IMR-90 (cell line): ENCODE data around the gene CALN1. TPM values are rescaled to one million over a fixed set of nuclear protein-coding genes. Genes with fewer than 3 reads are reported as not detected.

Experiments
- ATAC-seq: fragments of 200-7000 bp; cut with Tn5 transposase; 2 replicates; pipeline ENCODE4 v1.9.1; 2020; ENCODE audit warnings: low read depth, mild to moderate bottlenecking, moderate library complexity
- BruUV-seq: library from RNA; stranded (reverse); fragments of 400-500 nt; replicated peaks from 2 replicates; lab custom pipeline; 2021; lab: Mats Ljungman, UMichigan
- CTCF ChIA-PET: fragments of 300-600 bp; formaldehyde crosslinking; extraction: SDS; loops from one replicate; lab custom pipeline; 2021; ENCODE audit warnings: antibody characterized with exemption; lab: Yijun Ruan, JAX
- POLR2A ChIA-PET: fragments of 300-600 bp; sonication (Branson Sonifier 250); formaldehyde crosslinking; loops from one replicate; lab custom pipeline; 2022; ENCODE audit warnings: antibody characterized with exemption; ENCODE audit not compliant: unreplicated experiment; lab: Charles Lee
- DNase-seq: peaks from one replicate; pipeline ENCODE4 v3.0.0; 2013
- H2AFZ ChIP-seq: replicated peaks from 2 replicates; pipeline ENCODE3; 2013; ENCODE audit warnings: low read length, mild to moderate bottlenecking; ENCODE audit not compliant: poor library complexity
- H2AK5ac ChIP-seq: 2 replicates; pipeline ENCODE4 v1.6.1; 2013; ENCODE audit warnings: low read depth, low read length, inconsistent platforms
- H2AK9ac ChIP-seq: replicated peaks from 2 replicates; pipeline ENCODE3; 2013; ENCODE audit warnings: mild to moderate bottlenecking, low read depth, low read length, moderate library complexity; ENCODE audit not compliant: poor library complexity
- H2BK120ac ChIP-seq: 2 replicates; pipeline ENCODE4 v1.6.1; 2013; ENCODE audit warnings: low read depth, low read length, inconsistent platforms
- H2BK15ac ChIP-seq: 3 replicates; pipeline ENCODE4 v1.6.1; 2013; ENCODE audit warnings: low read depth, low read length, inconsistent platforms
- H2BK20ac ChIP-seq: 2 replicates; pipeline ENCODE4 v1.6.1; 2013; ENCODE audit warnings: low read depth, mild to moderate bottlenecking, inconsistent platforms, low read length, moderate library complexity
- H2BK5ac ChIP-seq: 2 replicates; pipeline ENCODE4 v1.6.1; 2013; ENCODE audit warnings: mild to moderate bottlenecking, low read depth, low read length, inconsistent platforms; ENCODE audit not compliant: poor library complexity, severe bottlenecking
- H3K14ac ChIP-seq: replicated peaks from 2 replicates; pipeline ENCODE4 v1.6.1; 2013; ENCODE audit warnings: low read depth, low read length, inconsistent platforms
- H3K18ac ChIP-seq: 2 replicates; pipeline ENCODE4 v1.6.1; 2013; ENCODE audit warnings: low read depth, low read length, control low read depth
- H3K23ac ChIP-seq: 2 replicates; pipeline ENCODE4 v1.6.1; 2013; ENCODE audit warnings: low read depth, low read length, inconsistent platforms
- H3K27ac ChIP-seq: 2 replicates; pipeline ENCODE4 v1.5.1; 2013; ENCODE audit warnings: mild to moderate bottlenecking, control low read depth, low read length; ENCODE audit not compliant: insufficient read depth
- H3K27me3 ChIP-seq: 2 replicates; pipeline ENCODE4 v1.6.1; 2013; ENCODE audit warnings: low read length; ENCODE audit not compliant: control insufficient read depth, insufficient read depth
- H3K36me3 ChIP-seq: 2 replicates; pipeline ENCODE4 v1.6.1; 2013; ENCODE audit warnings: low read length, mixed read lengths; ENCODE audit not compliant: control insufficient read depth, insufficient read depth
- H3K4ac ChIP-seq: 2 replicates; pipeline ENCODE4 v1.6.1; 2013; ENCODE audit warnings: low read depth, low read length, inconsistent platforms
- H3K4me1 ChIP-seq: 2 replicates; pipeline ENCODE4 v1.6.1; 2013; ENCODE audit warnings: low read length, mixed read lengths; ENCODE audit not compliant: control insufficient read depth, insufficient read depth
- H3K4me2 ChIP-seq: 2 replicates; pipeline ENCODE4 v1.6.1; 2013; ENCODE audit warnings: low read depth, mild to moderate bottlenecking, control low read depth, low read length, moderate library complexity
- H3K4me3 ChIP-seq: 2 replicates; pipeline ENCODE4 v1.5.1; 2013; ENCODE audit warnings: low read depth, mild to moderate bottlenecking, control low read depth, low read length, moderate library complexity; ENCODE audit not compliant: insufficient read depth
- H3K56ac ChIP-seq: 2 replicates; pipeline ENCODE4 v1.6.1; 2013; ENCODE audit warnings: low read length, inconsistent platforms; ENCODE audit not compliant: insufficient read depth; ENCODE audit errors: extremely low read depth
- H3K79me1 ChIP-seq, 2 experiments: 2 replicates each; pipeline ENCODE4 v1.6.1; 2013; ENCODE audit warnings: low read length in 2 of 2, inconsistent platforms in 1 of 2, low read depth in 1 of 2
- H3K9ac ChIP-seq: 2 replicates; pipeline ENCODE4 v1.6.1; 2013; ENCODE audit warnings: low read depth, low read length, control low read depth
- H3K9me1 ChIP-seq: 2 replicates; pipeline ENCODE4 v1.6.1; 2013; ENCODE audit warnings: low read length, inconsistent platforms; ENCODE audit not compliant: insufficient read depth
- H3K9me3 ChIP-seq: 2 replicates; pipeline ENCODE4 v1.6.1; 2013; ENCODE audit warnings: low read length; ENCODE audit not compliant: control insufficient read depth, insufficient read depth
- H4K20me1 ChIP-seq: 2 replicates; pipeline ENCODE4 v1.6.1; 2013; ENCODE audit warnings: low read length, inconsistent platforms; ENCODE audit not compliant: insufficient read depth
- H4K5ac ChIP-seq: 2 replicates; pipeline ENCODE4 v1.6.1; 2013; ENCODE audit warnings: mild to moderate bottlenecking, low read depth, low read length, control low read depth
- H4K8ac ChIP-seq, 2 experiments: 2 replicates each; pipeline ENCODE4 v1.6.1; 2013; ENCODE audit warnings: low read depth in 2 of 2, low read length in 2 of 2, control low read depth in 1 of 2, inconsistent platforms in 1 of 2
- H4K91ac ChIP-seq: 2 replicates; pipeline ENCODE4 v1.6.1; 2013; ENCODE audit warnings: low read depth, low read length, inconsistent platforms; ENCODE audit not compliant: insufficient read depth
- BHLHE40 ChIP-seq: fragments of 150-350 bp; IDR thresholded peaks from 2 replicates; pipeline ENCODE4 v1.6.1; 2016; ENCODE audit warnings: mild to moderate bottlenecking, low read depth, low read length
- CTCF ChIP-seq: conservative IDR thresholded peaks from 2 replicates; pipeline ENCODE4 v1.5.1; 2012; ENCODE audit warnings: mild to moderate bottlenecking, low read depth, low read length, improper control_type of control experiment
- ELK1 ChIP-seq: fragments of 150-350 bp; IDR thresholded peaks from 2 replicates; pipeline ENCODE4 v1.6.1; 2016; ENCODE audit warnings: low read depth, mild to moderate bottlenecking, low read length, moderate library complexity, borderline replicate concordance
- FOS ChIP-seq: fragments of 150-350 bp; IDR thresholded peaks from 2 replicates; pipeline ENCODE4 v1.6.1; 2016; ENCODE audit warnings: low read depth, low read length
- MAFK ChIP-seq: IDR thresholded peaks from 2 replicates; pipeline ENCODE4 v1.6.1; 2012; ENCODE audit warnings: low read depth, low read length, improper control_type of control experiment
- MAZ ChIP-seq: IDR thresholded peaks from 2 replicates; pipeline ENCODE4 v1.6.1; 2012; ENCODE audit warnings: low read depth, mild to moderate bottlenecking, low read length, improper control_type of control experiment, moderate library complexity, borderline replicate concordance
- NFE2L2 ChIP-seq: fragments of 150-350 bp; IDR thresholded peaks from 2 replicates; pipeline ENCODE4 v1.6.1; 2016; ENCODE audit warnings: low read depth, mild to moderate bottlenecking, low read length
- POLR2A ChIP-seq: IDR thresholded peaks from 2 replicates; pipeline ENCODE4 v1.6.1; 2012; ENCODE audit warnings: mild to moderate bottlenecking, low read depth, low read length
- RAD21 ChIP-seq: IDR thresholded peaks from 2 replicates; pipeline ENCODE4 v1.6.1; 2012; ENCODE audit warnings: low read length, improper control_type of control experiment
- RFX5 ChIP-seq: IDR thresholded peaks from 2 replicates; pipeline ENCODE4 v1.8.0; 2012; ENCODE audit warnings: low read depth, mild to moderate bottlenecking, low read length, moderate library complexity
- USF2 ChIP-seq: fragments of 150-350 bp; IDR thresholded peaks from 2 replicates; pipeline ENCODE4 v1.6.1; 2017; ENCODE audit warnings: mild to moderate bottlenecking, antibody characterized with exemption, low read length, low read depth
- WGBS, 2 experiments: methylation state at CpG; one replicate each; pipeline versions ENCODE4 v1.1.5 to v1.1.7; 2013; ENCODE audit warnings: missing lambda C conversion rate in 2 of 2; ENCODE audit not compliant: insufficient read length in 1 of 2; ENCODE audit errors: extremely low coverage in 2 of 2; 5-methylcytosine and 5-hydroxymethylcytosine counted together
- dilution Hi-C: fragments of 300-500 bp; cut with HindIII; formaldehyde crosslinking; loops from one replicate; pipeline ENCODE4 v1.14.3; 2018; ENCODE audit warnings: low sequenced_read_pairs; ENCODE audit not compliant: unreplicated experiment
- in situ Hi-C: fragments of 300-500 bp; cut with MboI; formaldehyde crosslinking; loops from 3 replicates; pipeline ENCODE4 v1.14.3; 2019; ENCODE audit warnings: low sequenced_read_pairs, inconsistent platforms, mixed read lengths
- intact Hi-C: fragments of 100-400 bp; cut with micrococcal nuclease; formaldehyde crosslinking; loops from 2 replicates; pipeline ENCODE4 v1.10.0; 2022
- polyA plus RNA-seq, 3 experiments: library from polyadenylated mRNA; depleted of rRNA; stranded (reverse); fragments of >200 nt; gene quantifications; 2 replicates each; pipeline ENCODE4 v1.2.3, GENCODE V29; 2012; ENCODE audit warnings: low replicate concordance in 1 of 3
- total RNA-seq: library from RNA; depleted of rRNA; stranded (reverse); fragments of >200 nt; gene quantifications from 2 replicates; pipeline ENCODE4 v1.2.3, GENCODE V29; 2012

The CALN1 gene
- total and polyA plus RNA-seq, 2 of the 4 experiments (the other 2 are of a cell fraction) = not detected

- H2BK120ac ChIP-seq = no peak overlapping the region
- H2AK9ac ChIP-seq = no peak overlapping the region
- no peaks in the 10 kb centered on the region for H4K20me1 ChIP-seq
- in situ Hi-C loops = no loop called here
- H3K79me1 ChIP-seq = no peaks in the 10 kb centered on the region
- no peak overlapping the region for H2AK5ac ChIP-seq
- no TSS peak for BruUV-seq
- no peaks in the 10 kb centered on the region for H3K36me3 ChIP-seq
- H3K9ac ChIP-seq = no peak overlapping the region
- DNase-seq = no peak
- intact Hi-C loops = no loop called here
- TF ChIP-seq RFX5 (no peak), CTCF (no peak), ELK1 (no peak), MAFK (no peak), MAZ (no peak), NFE2L2 (no peak), RAD21 (no peak), BHLHE40 (no peak), FOS (no peak), POLR2A (no peak), USF2 (no peak)
- H2BK20ac ChIP-seq = no peak overlapping the region
- H4K91ac ChIP-seq = no peak overlapping the region
- H3K4me3 ChIP-seq = no peak overlapping the region
- no peak overlapping the region for H4K8ac ChIP-seq
- no peak overlapping the region for H3K14ac ChIP-seq
- no peaks in the 10 kb centered on the region for H3K9me1 ChIP-seq
- no peak overlapping the region for H3K4me2 ChIP-seq
- no peak overlapping the region for H2BK15ac ChIP-seq
- no peak overlapping the region for H3K4ac ChIP-seq
- H2BK5ac ChIP-seq = no peak overlapping the region
- no peak overlapping the region for H3K23ac ChIP-seq
- H3K9me3 ChIP-seq = peaks cover 22% of the 10 kb centered on the region
- no peak overlapping the region for H2AFZ ChIP-seq
- no peak overlapping the region for H3K27ac ChIP-seq
- no peak for ATAC-seq
- no peak overlapping the region for H4K5ac ChIP-seq
- POLR2A ChIA-PET = no interaction called here
- H3K4me1 ChIP-seq = no peaks in the 10 kb centered on the region
- no peak overlapping the region for H3K56ac ChIP-seq
- dilution Hi-C loops = no loop called here
- no peak overlapping the region for H3K18ac ChIP-seq
- CTCF ChIA-PET = no interaction called here
- WGBS, 2 experiments = 37% methylated on average over 2 of the region's 8 CpGs; no CpG with 5 or more reads in 1 of the 2 experiments
- no peaks in the 10 kb centered on the region for H3K27me3 ChIP-seq
Observed at GRCh38 chr7:72078301-72078700, 333.8 kb downstream of the CALN1 start.
